HG02678 (cell line): ENCODE results near the gene ELP6.

Experiments
- ATAC-seq: cut with Tn5 transposase; IDR thresholded peaks from one replicate; pipeline ENCODE4 v1.9.1; 2021; ENCODE audit warnings: mild to moderate bottlenecking, moderate library complexity; ENCODE audit not compliant: unreplicated experiment

Gene ELP6, protein sequence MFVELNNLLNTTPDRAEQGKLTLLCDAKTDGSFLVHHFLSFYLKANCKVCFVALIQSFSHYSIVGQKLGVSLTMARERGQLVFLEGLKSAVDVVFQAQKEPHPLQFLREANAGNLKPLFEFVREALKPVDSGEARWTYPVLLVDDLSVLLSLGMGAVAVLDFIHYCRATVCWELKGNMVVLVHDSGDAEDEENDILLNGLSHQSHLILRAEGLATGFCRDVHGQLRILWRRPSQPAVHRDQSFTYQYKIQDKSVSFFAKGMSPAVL

DNA sequence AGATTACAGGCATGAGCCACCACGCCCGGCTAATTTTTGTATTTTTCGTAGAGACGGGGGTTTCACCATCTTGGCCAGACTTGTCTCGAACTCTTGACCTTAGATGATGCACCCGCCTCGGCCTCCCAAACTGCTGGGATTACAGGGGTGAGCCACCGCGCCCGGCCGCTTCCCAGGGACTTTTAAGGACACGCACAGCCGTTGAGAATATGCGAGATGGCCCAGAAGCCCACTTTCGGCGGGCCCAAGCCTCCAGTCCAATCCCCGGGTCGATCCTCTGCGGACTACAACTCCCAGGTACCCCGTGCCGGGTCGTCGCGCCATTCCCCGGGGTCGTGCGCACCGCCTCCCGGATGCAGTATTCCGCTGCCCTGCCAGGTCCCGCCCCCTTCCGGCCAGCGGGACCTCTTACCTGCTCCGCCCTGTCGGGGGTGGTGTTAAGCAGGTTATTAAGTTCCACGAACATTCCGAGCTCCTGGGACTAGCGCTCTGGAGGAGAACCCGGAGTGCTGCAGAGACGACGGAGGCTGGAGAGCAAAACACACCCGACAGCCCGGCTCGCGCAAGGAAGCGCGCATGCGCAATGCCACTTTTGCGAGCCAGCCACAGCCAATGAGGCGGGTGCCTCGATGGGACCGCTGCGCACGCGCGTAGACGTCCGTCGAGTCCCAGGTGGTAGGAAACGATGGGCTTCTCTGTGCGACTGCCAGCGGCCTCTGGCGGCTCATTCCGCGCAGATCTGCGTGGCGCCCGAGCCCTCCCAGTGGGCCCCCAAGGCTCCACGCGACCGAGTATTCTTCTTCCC is at the start of gene ELP6:
Gene ELP6, minus strand, starts transcription at position 588 of the 805 bp plus-strand sequence. Its CDS starts 122 bp downstream, at position 466.
- ATAC-seq, result peak; percentile 96

DNA sequence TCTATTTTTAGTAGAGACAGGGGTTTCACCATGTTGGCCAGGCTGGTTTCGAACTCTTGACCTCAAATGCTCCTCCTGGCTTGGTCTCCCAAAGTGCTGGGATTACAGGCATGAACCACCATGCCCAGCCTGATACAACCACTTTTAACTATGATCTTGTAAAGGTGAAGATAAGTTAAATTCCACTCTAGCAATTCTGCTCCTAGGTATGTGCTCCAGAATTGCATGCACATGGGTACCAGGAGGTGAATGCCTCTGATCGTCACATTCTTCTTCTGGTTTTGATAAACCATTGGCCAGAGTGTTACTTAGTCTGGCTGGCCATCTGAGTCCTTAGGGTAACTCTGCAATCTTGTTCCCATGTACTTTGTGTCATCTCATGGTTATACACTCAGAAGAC is 42.8 kb upstream of the ELP6 start:
- no peak for ATAC-seq

DNA sequence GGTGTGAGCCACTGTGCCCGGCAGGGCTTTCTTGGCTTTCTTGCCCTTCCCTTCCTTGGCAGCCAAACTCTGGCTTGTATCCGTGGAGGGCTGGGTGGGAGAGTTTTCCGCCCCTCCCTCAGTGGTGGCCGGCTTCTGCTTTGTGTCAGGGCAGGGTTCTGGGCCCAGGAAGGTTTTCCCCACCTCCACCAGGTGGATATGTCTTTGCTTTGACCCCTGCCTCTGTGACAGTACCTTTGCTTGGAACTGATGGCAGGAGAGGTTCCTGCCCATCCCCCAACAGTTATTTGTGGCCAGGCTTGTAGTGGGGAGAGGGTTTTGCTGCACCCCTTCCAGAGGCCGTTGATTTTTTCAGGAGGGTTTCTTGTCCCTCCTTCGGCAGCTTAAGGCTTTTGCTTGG is 40.8 kb upstream of the ELP6 start:
- no peak for ATAC-seq

DNA sequence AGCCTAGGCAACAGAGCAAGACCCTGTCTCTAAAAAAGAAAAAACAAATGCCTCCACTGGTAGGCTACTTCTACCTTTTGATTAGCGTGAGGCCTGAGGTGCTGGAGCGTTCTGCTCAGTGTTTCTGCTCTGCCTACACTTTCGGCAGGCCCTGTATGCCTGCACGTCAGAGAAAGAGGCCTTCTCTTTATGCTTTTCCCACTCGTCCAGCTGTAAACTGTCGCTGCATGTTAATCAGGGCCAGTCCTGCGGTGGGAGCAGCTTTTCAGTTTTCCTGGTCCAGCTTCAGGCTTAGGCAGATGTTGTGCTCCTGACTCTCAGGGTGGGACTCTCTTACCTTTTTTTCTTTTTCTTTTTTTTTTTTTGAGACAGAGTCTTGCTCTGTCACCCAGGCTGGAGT is 39.9 kb upstream of the ELP6 start:
- ATAC-seq, result no peak

DNA sequence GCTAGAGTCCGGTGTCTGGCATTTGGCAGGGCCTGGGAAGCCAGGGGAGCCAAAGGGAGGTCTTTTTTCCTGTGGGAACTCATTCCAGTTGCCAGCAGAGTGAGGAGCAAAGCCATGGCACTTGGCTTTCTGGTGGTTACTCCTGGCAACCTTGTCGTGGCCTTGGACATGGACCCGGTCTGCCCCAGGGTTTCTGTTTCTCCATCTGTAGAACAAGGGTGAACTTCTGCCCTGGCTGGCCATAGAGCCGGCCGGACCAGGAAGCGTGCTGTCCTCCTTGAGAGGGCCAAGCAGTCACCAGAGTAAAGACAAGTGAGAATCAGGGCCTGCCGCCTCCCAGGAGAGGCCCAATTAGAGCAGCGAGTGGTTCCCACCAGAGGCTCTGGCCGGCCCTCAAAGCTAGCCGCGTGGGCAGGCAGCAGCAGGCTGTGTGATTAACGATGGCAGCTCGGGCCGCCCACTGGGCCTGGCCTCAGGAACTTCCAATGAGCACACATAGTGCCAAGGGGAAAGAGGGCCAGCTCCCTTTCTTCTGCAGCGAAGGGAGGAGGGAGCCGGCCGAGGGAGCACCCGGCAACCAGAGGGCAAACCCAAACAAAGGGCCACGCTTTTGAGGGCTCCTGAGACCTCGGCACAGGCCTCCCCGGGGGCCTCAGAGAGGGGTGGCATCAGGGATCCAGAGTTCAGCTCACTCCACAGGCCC is 29.1 kb upstream of the ELP6 start:
- no peak for ATAC-seq

DNA sequence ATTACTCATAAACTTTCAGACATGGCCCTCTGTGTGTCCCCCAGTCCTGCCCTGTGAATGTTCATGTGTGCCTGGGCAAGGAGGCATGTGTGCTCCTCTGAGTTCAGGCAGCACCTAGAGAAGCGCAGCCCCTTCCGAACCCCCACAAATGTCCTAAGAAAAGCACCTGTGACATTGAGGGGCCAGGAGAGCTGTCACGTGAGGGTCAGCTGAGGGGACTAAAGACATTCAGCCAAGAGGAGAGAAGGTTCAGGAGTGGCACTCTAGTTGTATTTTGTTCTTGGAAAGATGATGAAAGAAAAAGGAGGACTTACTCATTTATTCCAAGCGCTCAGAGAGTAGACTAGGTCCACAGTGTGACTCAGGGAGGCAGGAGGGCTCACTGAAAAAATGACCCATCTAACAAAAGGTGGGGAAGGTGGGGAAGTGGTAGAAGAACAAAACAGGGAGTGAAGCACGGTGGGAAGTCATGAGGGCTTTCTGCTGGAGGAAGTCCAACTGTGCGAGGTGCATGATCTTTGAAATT is 28.1 kb upstream of the ELP6 start:
- no peak for ATAC-seq

DNA sequence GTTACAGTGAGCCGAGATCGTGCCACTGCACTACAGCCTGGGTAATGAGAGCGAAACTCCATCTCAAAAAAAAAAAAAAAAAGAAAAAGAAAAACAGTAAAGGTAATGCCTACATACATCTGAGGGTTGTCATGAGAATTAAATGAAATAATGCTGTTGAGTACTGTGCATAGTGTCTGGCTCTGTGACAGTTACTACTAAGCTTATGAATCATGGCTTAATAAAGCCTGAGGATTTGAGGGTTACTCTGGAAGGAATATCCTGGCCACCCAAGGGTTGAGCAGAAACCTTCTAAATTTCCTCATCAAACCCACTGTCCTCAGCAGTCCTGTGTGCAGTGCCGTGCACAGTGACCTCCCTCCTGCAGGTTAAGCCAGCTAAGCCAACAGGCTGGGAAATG is 26.8 kb upstream of the ELP6 start:
- no peak for ATAC-seq

DNA sequence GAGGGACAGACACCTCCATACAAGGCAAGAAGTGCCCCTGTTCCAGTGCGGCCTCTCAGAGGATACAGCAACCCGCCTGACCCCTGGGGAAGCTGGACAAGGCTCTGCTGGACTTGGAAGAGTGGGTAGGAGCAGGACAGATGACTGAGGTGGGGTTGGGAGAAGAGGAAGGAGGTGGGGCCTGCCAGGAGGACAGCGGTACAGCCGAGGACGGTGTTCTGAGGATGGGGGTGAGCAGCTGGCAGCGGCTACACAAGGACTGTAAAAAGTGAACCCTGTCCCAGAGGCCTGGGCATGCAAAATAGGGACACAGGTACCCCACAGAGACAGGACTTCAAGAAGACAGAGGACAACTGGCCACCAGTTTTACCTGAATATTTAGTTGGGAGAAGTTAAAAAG is 23.5 kb upstream of the ELP6 start:
- ATAC-seq, result no peak

DNA sequence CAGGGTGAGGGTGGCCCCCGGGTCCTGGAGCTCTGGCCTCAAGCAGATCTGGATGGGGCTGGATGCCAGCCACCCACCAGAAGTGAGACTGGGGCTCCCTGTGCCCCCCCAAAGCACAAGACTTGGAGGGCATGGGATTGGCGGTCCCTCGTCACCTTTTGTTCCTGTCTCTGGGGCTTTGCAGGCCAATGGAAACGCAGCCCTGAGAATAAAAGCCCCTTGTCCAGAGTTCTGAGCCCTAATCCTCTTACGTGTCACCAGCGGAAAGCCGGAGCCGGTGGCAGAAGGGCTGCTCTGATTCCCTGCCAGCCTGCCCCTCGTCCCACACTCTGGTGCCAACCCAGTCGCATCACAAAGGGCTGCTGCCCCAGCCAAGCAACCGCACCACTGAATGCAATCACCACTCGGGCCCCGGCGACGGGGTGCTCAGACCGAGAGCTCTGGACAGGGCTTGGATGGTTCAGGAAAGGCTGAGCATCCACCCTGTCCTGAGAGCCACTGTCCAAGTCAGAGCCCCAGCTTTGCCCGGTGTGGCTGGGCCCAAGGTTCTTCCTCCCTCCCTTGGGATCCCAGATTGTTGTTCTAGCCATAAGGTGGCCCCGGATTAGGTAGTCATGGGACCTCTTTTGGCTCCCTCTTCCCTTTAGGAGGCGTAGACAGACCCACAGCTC is 22.8 kb upstream of the ELP6 start:
- ATAC-seq, result no peak

DNA sequence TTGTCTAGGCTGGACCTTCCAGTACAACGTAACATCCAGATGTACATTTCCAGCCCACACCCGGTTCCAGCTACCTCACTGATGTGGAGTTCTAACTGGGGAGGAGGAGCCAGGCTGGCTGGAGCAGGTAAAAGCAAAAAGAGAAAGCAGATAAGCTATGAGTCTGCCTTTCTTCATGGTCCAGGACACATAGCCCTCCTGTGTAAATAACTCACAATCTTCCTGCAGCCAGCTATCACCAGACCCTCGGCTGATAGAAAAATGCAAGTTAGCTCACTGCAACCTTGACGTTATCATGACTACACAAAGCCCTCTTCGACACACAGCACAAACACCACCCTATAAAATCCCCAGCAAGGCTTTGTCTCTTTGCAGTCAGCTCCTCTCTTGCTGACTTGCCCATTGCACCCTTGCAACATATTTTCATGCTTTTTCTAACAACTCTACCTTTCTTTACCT is 20.5 kb upstream of the ELP6 start:
- no peak for ATAC-seq

DNA sequence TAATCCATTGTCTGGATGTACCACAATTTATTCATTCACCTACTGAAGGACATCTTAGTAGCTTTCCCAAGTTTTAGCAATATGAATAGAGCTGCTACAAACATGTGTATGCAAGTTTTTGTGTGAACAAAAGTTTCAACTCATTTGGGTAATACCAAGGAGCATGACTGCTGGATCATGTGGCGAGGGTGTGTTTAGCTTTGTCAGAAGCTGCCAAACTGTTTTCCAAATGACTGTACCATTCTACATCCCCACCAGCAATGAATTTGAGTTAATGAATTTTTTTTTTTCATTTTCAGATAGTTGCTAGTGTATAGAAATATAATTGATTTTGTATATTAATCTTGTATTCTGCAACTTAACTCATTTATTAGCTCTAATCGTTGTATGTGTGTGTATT is 20.0 kb upstream of the ELP6 start:
- ATAC-seq, result no peak

DNA sequence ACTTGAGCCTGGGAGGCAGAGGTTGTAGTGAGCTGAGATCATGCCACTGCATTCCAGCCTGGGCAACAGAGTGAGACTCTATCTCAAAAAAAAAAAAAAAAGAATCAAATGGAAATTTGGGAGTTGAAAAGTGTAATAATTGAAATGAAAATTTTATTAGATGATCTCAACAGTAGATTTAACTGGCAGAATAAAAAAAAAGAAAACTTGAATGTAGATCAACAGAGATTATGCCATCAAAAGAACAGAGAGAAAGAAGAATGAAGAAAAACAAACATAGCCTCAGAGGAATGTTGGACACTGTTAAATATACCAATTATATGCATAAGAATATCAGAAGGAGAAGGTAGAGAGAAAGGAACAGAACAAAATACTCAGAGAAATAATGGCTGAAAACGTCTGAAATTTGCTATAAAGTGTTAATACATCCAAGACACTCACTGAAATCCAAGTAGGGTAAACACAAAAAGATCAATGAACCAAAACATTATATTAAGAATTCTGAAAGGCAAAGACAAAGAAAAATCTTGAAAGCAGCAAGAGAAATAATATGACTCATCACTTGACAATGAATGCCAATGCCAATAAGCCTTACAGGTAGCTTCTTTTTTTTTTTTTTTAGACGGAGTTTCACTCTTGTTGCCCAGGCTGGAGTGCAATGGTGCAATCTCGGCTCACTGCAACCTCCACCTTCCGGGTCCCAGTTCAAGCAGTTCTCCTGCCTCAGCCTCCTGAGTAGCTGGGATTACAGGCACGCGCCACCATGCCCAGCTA is 14.6 kb upstream of the ELP6 start:
- no peak for ATAC-seq

DNA sequence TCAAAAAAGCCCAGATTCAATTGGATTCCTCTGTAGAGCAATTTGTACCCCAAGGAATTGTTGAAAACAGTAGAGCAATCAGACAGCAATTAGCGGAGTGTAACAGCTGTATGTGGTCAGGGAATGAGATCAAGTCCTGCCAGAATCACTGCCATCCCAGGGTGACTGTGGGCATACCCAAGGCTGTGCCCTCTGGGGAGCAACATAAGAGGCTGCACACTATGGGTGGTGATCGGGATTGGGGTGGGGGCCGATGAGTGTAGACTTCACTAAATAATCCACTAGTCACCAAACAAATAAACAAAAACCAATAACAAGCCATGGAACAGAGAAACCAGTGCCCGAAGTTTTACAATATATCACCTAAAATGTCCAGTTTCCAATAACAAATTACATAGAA is 12.1 kb upstream of the ELP6 start:
- ATAC-seq, result no peak

DNA sequence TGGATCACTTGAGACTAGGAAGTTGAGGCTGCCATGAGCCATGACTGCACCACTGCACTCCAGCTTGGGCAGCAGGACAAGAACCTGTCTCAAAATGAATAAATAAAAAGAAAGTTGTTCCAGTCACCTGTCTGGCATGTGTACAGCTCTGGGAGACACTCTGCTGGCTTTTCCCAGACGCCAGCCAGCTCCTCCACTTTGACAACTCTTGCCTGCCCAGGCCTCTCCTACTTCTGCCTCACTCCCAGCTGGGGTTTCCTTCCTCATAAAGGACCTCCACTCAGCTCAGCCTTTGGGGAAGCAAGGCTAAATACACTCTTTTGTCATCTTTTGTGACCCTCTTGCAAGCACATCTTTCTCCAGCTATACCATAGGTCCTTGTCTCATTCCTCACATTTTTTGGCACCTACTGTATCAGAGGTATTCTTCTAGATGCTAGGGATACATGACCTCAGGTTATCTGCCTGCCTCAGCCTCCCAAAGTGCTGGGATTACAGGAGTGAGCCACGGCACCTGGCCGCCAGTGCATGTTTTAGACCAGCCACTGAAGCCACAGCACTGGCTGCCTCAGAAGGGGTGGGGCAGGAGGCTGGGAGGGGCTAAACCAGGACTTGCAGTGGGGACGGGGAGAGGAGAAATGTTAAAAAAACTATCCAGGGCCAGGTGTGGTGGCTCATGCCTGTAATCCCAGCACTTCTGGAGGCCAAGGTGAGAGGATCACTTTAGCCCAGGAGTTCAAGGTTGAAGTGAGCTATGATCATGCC is 10.0 kb upstream of the ELP6 start:
- no peak for ATAC-seq

DNA sequence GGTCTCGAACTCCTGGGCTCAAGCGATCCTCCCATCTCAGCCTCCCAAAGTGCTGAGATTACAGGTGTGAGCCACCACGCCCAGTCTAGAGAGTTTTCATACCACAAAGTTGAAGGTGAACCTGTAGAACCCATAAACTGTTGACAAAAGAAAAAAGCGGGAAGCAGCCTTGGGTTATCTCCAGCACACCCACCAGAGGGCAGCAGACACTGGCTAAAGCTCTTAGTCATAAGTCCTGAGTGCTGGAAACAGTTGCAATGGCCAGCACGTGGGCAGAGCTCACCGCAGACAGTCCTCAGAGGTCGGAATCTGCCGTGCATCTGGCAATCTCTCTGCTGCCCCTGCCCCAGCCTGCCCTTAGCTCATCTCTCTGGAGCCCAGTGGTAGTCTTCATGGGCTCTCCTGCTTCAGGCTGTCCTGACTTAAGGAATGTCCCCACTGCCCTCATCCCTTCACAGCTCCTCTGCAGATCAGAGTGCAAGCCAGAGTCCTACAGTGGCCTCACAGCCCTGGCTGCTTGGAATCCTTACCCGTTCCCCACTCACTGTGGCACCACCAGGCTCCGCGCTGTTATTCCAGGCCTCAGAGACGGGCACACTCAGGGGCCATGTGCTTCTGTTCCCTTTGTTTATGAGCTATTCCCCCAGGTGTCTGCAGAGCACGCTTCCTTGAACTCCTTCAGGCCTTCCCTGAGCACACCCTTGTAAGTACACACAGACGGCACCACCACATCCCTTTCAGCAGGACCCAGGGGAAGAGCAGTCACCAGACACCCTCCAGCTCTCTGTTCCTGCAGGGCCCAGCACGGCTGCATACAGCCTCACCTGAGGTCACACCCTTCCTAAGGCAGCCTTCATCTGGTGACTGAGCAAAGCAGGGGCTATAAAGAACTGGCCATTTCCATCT is 8.8 kb upstream of the ELP6 start:
- ATAC-seq, result peak; percentile 76

DNA sequence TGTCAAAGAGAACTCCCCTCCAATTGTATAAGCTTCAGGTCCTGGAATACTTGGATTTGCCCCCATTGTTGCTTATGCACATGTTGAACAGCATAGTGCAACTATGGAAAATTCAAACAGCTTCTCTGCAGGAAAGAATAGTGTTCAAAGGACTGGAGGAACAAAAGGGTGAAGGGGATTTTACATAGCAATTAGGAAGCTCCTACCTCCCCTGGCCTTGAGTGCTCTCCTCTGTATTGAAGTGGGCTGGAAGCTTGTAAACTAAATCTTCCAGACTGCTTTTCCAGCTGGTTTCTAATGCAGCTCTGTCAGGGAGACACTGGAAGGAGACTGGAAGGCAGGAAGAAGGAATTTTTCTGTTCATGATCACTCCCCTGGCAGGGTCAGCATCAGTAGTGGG is 7.2 kb upstream of the ELP6 start:
- no peak for ATAC-seq

DNA sequence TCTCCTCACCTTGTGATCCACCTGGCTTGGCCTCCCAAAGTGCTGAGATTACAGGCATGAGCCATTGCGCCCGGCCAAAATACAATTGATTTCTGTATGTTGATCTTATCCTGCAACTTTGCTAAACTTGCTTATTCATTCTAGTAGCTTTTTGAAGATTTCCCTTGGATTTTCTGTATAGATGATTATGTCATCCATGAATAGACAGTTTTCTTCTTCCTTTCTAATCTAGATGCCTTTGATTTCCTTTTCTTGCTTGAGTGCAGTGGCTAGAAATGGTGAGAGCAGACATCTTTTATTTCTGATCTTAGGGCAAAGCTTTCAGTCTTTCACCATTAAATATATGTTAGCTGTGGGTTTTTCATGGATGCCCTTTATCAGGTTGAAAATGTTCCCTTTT is 4.4 kb upstream of the ELP6 start:
- no peak for ATAC-seq

DNA sequence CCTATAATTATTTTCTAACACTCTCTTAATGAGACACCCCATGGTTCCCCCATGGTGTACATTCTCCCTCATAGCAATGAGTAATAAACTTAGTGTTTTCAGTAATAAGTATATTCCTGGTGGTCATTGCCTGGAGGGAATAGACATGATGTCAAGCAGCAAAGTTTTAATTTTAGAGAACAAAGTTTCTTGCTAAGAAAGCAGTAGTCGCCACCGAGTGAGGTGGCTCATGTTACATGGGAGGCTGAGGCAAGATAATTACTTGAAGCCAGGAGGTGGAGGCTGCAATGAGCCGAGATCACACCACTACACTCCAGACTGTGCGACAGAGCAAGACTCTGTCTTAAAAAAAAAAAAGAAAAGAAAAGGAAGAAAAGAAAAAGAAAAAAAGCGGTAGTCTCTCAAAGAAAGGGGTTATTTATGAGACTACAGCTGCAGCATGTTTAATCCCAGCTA is 2.4 kb upstream of the ELP6 start:
- no peak for ATAC-seq
